ENCODE data around the gene ST7.
"Not testable (repeated sequence)": the region's sequence is repeated elsewhere in the genome, so short reads cannot be mapped to it uniquely, and the experiment has no call there.

Gene ST7

GRCh38 chr7:117231047-117231359 lies 277.7 kb downstream of the ST7 start:
- H3K27ac ChIP-seq = no peak overlapping the region
- DNase-seq = no peak
- H3K36me3 ChIP-seq = no peaks in the 10 kb centered on the region
- H3K27me3 ChIP-seq (ENCODE audit: insufficient read depth, low read depth, severe bottlenecking) = peaks cover 40% of the 10 kb centered on the region
- no peak overlapping the region for H3K4me3 ChIP-seq (ENCODE audit: low read depth, low read length)
- H3K9me3 ChIP-seq (ENCODE audit: severe bottlenecking) = no peaks in the 10 kb centered on the region
- TF ChIP-seq, protein P1, sequence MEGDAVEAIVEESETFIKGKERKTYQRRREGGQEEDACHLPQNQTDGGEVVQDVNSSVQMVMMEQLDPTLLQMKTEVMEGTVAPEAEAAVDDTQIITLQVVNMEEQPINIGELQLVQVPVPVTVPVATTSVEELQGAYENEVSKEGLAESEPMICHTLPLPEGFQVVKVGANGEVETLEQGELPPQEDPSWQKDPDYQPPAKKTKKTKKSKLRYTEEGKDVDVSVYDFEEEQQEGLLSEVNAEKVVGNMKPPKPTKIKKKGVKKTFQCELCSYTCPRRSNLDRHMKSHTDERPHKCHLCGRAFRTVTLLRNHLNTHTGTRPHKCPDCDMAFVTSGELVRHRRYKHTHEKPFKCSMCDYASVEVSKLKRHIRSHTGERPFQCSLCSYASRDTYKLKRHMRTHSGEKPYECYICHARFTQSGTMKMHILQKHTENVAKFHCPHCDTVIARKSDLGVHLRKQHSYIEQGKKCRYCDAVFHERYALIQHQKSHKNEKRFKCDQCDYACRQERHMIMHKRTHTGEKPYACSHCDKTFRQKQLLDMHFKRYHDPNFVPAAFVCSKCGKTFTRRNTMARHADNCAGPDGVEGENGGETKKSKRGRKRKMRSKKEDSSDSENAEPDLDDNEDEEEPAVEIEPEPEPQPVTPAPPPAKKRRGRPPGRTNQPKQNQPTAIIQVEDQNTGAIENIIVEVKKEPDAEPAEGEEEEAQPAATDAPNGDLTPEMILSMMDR (IDR thresholded peaks at IDR 0.05; ENCODE audit: low read depth, low read length) = no peak

DNA sequence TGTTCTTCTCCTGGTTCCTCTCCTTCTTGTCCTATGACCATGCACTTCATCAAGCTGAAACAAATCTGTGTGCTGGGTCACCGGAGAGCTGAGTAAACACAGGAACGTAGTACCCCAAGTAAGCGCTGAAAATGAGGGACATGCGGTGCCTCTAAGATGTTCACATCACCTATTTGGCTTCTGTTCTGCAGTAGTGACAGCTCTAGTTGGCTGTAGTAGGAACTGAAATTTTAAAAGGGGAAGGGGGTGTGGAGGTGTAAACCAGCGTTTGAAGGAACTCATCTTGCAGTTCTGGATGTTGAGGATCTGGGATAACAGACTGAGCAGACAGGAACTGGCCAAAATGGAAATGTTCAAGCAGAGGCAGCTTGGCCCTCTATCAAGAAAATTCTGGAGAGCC lies 284.3 kb downstream of the ST7 start:
- Histone ChIP-seq H3K9me3 (ENCODE audit: severe bottlenecking) (no peaks in the 10 kb centered on the region), H3K27me3 (ENCODE audit: insufficient read depth, low read depth, severe bottlenecking) (peaks cover 40% of the 10 kb centered on the region), H3K4me3 (ENCODE audit: low read depth, low read length) (no peak overlapping the region), H3K27ac (no peak overlapping the region), H3K36me3 (no peaks in the 10 kb centered on the region)
- TF ChIP-seq, protein P1 (IDR thresholded peaks at IDR 0.05; ENCODE audit: low read depth, low read length) = no peak
- DNase-seq = no peak

DNA sequence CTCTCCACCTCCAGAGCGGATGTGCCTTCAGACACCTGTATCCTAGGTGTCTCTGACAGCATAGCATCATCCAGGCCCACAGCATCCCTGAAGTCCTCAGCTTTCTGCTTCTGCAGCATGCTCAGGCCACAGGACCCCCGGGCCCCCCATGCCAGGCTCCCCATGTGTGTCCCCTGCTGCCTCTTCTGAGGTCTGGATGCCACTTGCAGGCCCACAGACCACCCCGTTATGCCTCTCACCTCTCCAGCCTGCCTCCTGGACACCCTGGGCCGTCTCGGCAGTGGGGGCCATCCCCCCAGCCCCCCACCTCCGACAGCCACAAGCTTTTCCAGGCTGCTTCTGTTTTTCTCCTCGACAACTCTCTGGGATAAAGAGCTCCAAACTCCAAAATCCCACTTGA lies 285.2 kb downstream of the ST7 start:
- no peak overlapping the region for H3K4me3 ChIP-seq (ENCODE audit: low read depth, low read length)
- peaks cover 47% of the 10 kb centered on the region for H3K27me3 ChIP-seq (ENCODE audit: insufficient read depth, low read depth, severe bottlenecking)
- H3K27ac ChIP-seq = no peak overlapping the region
- no peaks in the 10 kb centered on the region for H3K36me3 ChIP-seq
- DNase-seq = no peak
- TF ChIP-seq, protein P1 (IDR thresholded peaks at IDR 0.05; ENCODE audit: low read depth, low read length) = no peak
- H3K9me3 ChIP-seq (ENCODE audit: severe bottlenecking) = no peaks in the 10 kb centered on the region

- H3K27ac ChIP-seq = no peak overlapping the region
- no peaks in the 10 kb centered on the region for H3K36me3 ChIP-seq
- no peaks in the 10 kb centered on the region for H3K9me3 ChIP-seq (ENCODE audit: severe bottlenecking)
- no peak overlapping the region for H3K4me3 ChIP-seq (ENCODE audit: low read depth, low read length)
- peaks cover 51% of the 10 kb centered on the region for H3K27me3 ChIP-seq (ENCODE audit: insufficient read depth, low read depth, severe bottlenecking)
- DNase-seq = no peak
- TF ChIP-seq, protein P1 (IDR thresholded peaks at IDR 0.05; ENCODE audit: low read depth, low read length) = no peak
Measured at GRCh38 chr7:117238937-117239336, 285.6 kb downstream of the ST7 start.

- Histone ChIP-seq H3K27me3 (ENCODE audit: insufficient read depth, low read depth, severe bottlenecking) (peaks cover 60% of the 10 kb centered on the region), H3K4me3 (ENCODE audit: low read depth, low read length) (no peak overlapping the region), H3K36me3 (no peaks in the 10 kb centered on the region), H3K9me3 (ENCODE audit: severe bottlenecking) (no peaks in the 10 kb centered on the region), H3K27ac (no peak overlapping the region)
- TF ChIP-seq, protein P1 (IDR thresholded peaks at IDR 0.05; ENCODE audit: low read depth, low read length) = no peak
- DNase-seq = no peak
Measured at GRCh38 chr7:117241088-117241487, 287.8 kb downstream of the ST7 start.

DNA sequence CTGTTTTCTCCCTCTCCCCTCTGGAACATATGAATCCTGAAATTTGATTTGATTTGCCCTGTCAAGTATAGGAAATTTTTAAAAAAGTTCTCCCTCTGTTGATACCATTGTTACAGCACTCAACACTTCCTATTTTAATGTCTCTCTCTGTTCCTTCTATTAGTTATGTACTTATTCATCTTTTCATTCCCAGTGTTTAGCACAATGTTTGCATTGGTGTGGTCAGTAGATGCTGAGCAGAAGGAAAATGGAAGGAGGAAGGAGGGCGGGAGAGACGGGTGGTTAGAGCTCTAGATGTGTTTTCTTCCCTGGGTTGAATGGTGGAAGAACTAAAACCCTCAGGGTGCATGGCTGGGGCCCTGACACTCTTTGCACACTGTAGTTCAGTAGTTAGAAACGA lies 290.1 kb downstream of the ST7 start:
- Histone ChIP-seq H3K27ac (no peak overlapping the region), H3K27me3 (ENCODE audit: insufficient read depth, low read depth, severe bottlenecking) (peaks cover 64% of the 10 kb centered on the region), H3K9me3 (ENCODE audit: severe bottlenecking) (no peaks in the 10 kb centered on the region), H3K36me3 (no peaks in the 10 kb centered on the region), H3K4me3 (ENCODE audit: low read depth, low read length) (no peak overlapping the region)
- TF ChIP-seq, protein P1 (IDR thresholded peaks at IDR 0.05; ENCODE audit: low read depth, low read length) = no peak
- no peak for DNase-seq

GRCh38 chr7:117245703-117246102 lies 292.4 kb downstream of the ST7 start:
- H3K9me3 ChIP-seq (ENCODE audit: severe bottlenecking); H3K4me3 ChIP-seq (ENCODE audit: low read depth, low read length); H3K36me3 ChIP-seq; H3K27ac ChIP-seq; DNase-seq: not testable (repeated sequence)
- peaks cover 67% of the 10 kb centered on the region for H3K27me3 ChIP-seq (ENCODE audit: insufficient read depth, low read depth, severe bottlenecking)
